Sigmoid colon (tissue), 7 donors: ENCODE measurements around the gene UBE2Q2. TPM values are rescaled to one million over a fixed set of nuclear protein-coding genes. Genes with fewer than 3 reads are reported as not detected.

Source experiments
- DNase-seq: peaks from one replicate; pipeline ENCODE4 v3.0.0-alpha.2; 2019
- H3K27ac ChIP-seq, 4 donors: fragments of 200-600 bp; sonication (generic); one replicate each; pipeline ENCODE4 v1.5.1; 2016 to 2019; ENCODE audit warnings: mild to moderate bottlenecking in 1 of 4
- H3K27me3 ChIP-seq, 3 donors: fragments of 200-600 bp; sonication (generic); one replicate each; pipeline ENCODE4 v1.5.1; 2019; ENCODE audit warnings: mild to moderate bottlenecking in 1 of 3
- H3K36me3 ChIP-seq, 4 donors: fragments of 200-600 bp; sonication (generic); one replicate each; pipeline ENCODE4 v1.5.1; 2016 to 2019
- H3K4me1 ChIP-seq, 4 donors: fragments of 200-600 bp; sonication (generic); one replicate each; pipeline ENCODE4 v1.5.1; 2017 to 2019
- H3K4me3 ChIP-seq, 4 donors: fragments of 200-600 bp; sonication (generic); one replicate each; pipeline ENCODE4 v1.5.1; 2017 to 2019; ENCODE audit warnings: mild to moderate bottlenecking in 2 of 4, moderate library complexity in 1 of 4
- H3K9me3 ChIP-seq, 4 donors: fragments of 200-600 bp in 3 of 4; sonication (generic) in 3 of 4; one replicate each; pipeline versions ENCODE4 v1.5.1 to v1.6.1; 2013 to 2019
- EP300 ChIP-seq, 4 donors: sonication (generic); formaldehyde crosslinking; IDR thresholded peaks; one replicate each; pipeline ENCODE4 v1.6.1; 2017; ENCODE audit warnings: antibody characterized with exemption in 4 of 4
- POLR2A ChIP-seq, 2 donors: fragments of 450-650 bp; IDR thresholded peaks; one replicate each; pipeline ENCODE4 v1.6.1; 2016; ENCODE audit warnings: antibody characterized with exemption in 2 of 2, mild to moderate bottlenecking in 2 of 2, moderate library complexity in 2 of 2
- POLR2AphosphoS5 ChIP-seq, 4 donors: sonication (generic); formaldehyde crosslinking; IDR thresholded peaks; one replicate each; pipeline ENCODE4 v1.6.1; 2017; ENCODE audit warnings: antibody characterized with exemption in 4 of 4
- WGBS, 2 donors: extraction: QIAGEN DNeasy Blood & Tissue Kit; methylation state at CpG; one replicate each; pipeline ENCODE4 v1.1.7; 2013; 5-methylcytosine and 5-hydroxymethylcytosine counted together
- intact Hi-C: fragments of 100-400 bp; cut with DNase I; formaldehyde crosslinking; loops from one replicate; pipeline ENCODE4 v1.15.1; 2023
- polyA plus RNA-seq, 3 donors: library from polyadenylated mRNA; stranded (reverse); fragments of 200-250 nt; gene quantifications; one replicate each; pipeline ENCODE4 v1.2.3, GENCODE V29; 2013
- total RNA-seq, 4 donors: library from RNA; depleted of rRNA; stranded (reverse); fragments of >200 nt; gene quantifications; one replicate each; pipeline ENCODE4 v1.1.0, GENCODE V29; 2016
- TF ChIP-seq, protein P1 (sequence below), 4 experiments: fragments of 450-650 bp in 3 of 4; fragments of 200-600 bp in 1 of 4; IDR thresholded peaks; one replicate each; pipeline ENCODE4 v1.5.1; 2016 to 2019; ENCODE audit warnings: antibody characterized with exemption in 4 of 4, mild to moderate bottlenecking in 3 of 4, moderate library complexity in 2 of 4
- donor health status: healthy with polysubstance abuse.
- donor health status: Bipolar disorder and iron deficiency.
- donor health status: healthy.

The UBE2Q2 gene
- total and polyA plus RNA-seq, 7 donors, result 16.9 to 101 (median 69.5) TPM

DNA sequence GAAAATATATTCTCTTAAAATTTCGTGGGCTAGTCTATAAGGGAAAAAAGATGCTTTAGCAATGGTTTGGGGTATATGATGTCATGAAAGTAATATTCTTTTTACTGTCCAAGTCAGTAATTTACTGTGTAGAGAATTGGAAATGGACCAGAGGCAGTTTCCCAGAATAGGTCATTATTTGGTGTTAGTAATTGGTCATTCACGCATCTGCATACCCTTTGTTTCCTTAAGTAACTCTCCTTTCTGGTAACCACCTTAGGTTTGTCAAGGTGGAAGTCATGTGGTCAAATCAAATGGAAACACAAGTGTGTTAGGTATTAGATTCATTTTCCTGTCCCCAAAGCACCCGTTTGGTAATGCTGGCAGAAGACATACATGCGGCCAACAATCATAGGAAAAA is 84.4 kb downstream of the UBE2Q2 start:
- H3K27me3 ChIP-seq, result no peaks in the 10 kb centered on the region
- H3K4me3 ChIP-seq, result no peak overlapping the region
- 79 to 94% methylated on average over 4 of the region's 4 CpGs for whole genome bisulfite sequencing, 2 donors
- no peaks in the 10 kb centered on the region for H3K9me3 ChIP-seq
- H3K4me1 ChIP-seq, result peaks cover 0 to 27% (median 16%) of the 10 kb centered on the region in 4 donors
- TF ChIP-seq EP300 (IDR thresholded peaks at IDR 0.05), result no peak
- TF ChIP-seq, protein P1, sequence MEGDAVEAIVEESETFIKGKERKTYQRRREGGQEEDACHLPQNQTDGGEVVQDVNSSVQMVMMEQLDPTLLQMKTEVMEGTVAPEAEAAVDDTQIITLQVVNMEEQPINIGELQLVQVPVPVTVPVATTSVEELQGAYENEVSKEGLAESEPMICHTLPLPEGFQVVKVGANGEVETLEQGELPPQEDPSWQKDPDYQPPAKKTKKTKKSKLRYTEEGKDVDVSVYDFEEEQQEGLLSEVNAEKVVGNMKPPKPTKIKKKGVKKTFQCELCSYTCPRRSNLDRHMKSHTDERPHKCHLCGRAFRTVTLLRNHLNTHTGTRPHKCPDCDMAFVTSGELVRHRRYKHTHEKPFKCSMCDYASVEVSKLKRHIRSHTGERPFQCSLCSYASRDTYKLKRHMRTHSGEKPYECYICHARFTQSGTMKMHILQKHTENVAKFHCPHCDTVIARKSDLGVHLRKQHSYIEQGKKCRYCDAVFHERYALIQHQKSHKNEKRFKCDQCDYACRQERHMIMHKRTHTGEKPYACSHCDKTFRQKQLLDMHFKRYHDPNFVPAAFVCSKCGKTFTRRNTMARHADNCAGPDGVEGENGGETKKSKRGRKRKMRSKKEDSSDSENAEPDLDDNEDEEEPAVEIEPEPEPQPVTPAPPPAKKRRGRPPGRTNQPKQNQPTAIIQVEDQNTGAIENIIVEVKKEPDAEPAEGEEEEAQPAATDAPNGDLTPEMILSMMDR (IDR thresholded peaks at IDR 0.05), result no peak
- H3K27ac ChIP-seq, result no peak overlapping the region
- DNase-seq, result no peak
- H3K36me3 ChIP-seq, result peaks cover 0 to 26% (median under 1%) of the 10 kb centered on the region in 4 donors
- intact Hi-C loops, result no loop called here

DNA sequence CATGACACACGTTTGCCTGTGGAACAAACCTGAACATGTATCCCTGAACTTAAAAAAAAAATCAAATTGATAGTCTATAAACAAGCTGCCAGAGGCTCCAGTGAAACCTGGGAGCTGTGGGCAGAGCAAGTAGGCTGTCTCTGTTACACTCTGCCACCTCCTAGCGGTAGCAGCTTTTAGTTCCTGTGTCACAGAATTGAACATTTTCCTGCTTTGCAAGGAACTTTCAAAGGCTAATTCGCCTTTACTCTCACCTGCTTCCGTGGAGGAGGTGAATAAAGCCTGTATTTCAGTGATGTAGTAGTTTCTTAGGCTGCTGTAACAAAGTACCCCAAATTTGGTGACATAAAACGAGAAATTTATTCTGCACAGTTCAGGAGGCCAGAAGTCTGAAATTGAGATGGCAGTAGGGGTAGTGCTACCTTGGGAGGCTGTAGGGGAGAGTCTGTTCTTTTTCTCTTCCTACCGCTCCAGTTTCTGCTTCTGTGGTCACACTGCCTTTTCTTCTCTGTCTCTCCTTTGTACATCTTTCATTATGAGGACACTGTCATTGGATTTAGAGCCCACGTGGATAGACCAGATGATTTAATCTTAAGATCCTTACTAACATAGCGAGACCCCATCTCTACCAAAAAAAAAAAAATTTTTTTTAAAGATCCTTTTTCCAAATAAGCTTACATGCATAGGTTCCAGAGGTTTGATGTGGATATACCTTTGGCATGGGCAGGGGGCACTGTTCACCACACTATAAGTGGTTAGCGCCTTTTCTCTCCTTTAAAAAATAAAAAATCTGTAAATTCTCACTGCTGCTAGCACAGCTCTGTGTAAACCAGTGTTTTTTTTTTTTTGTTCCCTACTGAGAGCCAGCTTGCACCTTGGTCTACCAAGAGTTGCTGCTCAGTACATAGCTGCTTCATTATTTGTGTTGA is 85.7 kb downstream of the UBE2Q2 start:
- Histone ChIP-seq H3K4me3 (no peak overlapping the region), H3K36me3 (peaks cover 0 to 39% (median 4%) of the 10 kb centered on the region in 4 donors), H3K27me3 (no peaks in the 10 kb centered on the region), H3K27ac (no peak overlapping the region), H3K9me3 (no peaks in the 10 kb centered on the region), H3K4me1 (peaks cover 0 to 24% (median 14%) of the 10 kb centered on the region in 4 donors)
- TF ChIP-seq EP300 (IDR thresholded peaks at IDR 0.05), result no peak
- TF ChIP-seq POLR2A (IDR thresholded peaks at IDR 0.05), result no peak
- TF ChIP-seq, protein P1 (IDR thresholded peaks at IDR 0.05), result no peak
- TF ChIP-seq POLR2AphosphoS5 (IDR thresholded peaks at IDR 0.05), result no peak
- 70 to 77% methylated on average over 9 of the region's 9 CpGs for WGBS, 2 donors
- intact Hi-C loops, result no loop called here
- DNase-seq, result no peak

DNA sequence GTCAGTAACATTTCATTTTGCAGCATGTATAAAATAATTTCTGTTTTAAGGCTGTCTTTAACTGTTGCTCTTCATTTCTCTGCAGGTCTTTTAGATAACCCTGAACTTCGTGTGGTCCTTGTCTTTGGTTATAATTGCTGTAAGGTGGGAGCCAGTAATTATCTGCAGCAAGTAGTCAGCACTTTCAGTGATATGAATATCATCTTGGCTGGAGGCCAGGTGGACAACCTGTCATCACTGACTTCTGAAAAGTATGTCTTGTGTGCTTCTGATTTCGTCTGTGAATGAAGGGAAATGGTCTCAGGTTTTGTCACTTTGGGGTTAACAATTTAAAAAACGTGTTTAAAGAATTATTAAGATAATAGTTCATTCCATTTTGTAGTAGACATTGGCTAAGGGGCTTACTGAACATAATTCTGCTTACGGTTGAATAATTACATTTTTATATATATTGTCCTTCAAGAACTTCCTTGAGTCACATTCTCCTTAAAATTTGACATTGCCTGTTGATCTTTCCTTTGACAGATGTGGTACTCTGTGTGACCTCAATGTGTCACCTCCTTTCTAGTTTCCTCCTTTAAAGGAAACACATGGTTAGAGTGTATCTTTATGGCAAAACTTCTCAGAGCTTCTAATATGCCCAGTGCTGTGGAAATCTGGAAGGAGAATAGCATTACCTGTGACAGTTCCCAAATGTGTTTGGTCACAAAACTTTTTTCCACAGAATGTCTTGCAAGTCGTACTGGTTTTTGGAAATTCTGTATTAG is 86.7 kb downstream of the UBE2Q2 start:
- WGBS, 2 donors, result 68 to 72% methylated on average over 5 of the region's 5 CpGs
- Histone ChIP-seq H3K4me1 (peaks cover 0 to 16% (median 11%) of the 10 kb centered on the region in 4 donors), H3K27me3 (no peaks in the 10 kb centered on the region), H3K9me3 (no peaks in the 10 kb centered on the region), H3K36me3 (peaks cover 0 to 50% (median 6%) of the 10 kb centered on the region in 4 donors), H3K27ac (no peak overlapping the region), H3K4me3 (no peak overlapping the region)
- intact Hi-C loops, result no loop called here
- DNase-seq, result no peak
- TF ChIP-seq POLR2A (IDR thresholded peaks at IDR 0.05) (no peak), POLR2AphosphoS5 (IDR thresholded peaks at IDR 0.05) (no peak)

DNA sequence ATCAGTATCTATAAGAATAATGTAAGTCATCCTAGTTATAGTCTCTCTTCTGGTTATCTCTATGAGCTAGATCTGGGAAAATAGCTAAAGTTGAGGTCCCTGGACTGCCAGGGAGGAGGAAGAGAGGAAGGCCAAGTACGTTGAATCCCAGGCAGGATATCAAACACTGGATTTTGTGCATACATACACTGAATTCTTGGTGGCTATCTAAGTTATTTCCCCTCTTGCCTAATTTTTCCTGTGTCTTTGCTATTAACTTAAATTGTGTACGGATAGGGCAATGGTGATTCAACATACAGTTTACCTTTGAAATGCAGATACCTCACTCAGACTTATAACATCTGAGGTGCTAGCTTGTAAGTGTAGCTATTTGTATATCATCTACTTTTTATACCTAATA is 87.6 kb downstream of the UBE2Q2 start:
- H3K27ac ChIP-seq, result no peak overlapping the region
- peaks cover 0 to 9% (median 7%) of the 10 kb centered on the region in 4 donors for H3K4me1 ChIP-seq
- 91 to 95% methylated on average over 2 of the region's 2 CpGs for WGBS, 2 donors
- H3K36me3 ChIP-seq, result peaks cover 0 to 58% (median 6%) of the 10 kb centered on the region in 4 donors
- H3K27me3 ChIP-seq, result no peaks in the 10 kb centered on the region
- no peaks in the 10 kb centered on the region for H3K9me3 ChIP-seq
- intact Hi-C loops, result no loop called here
- DNase-seq, result no peak
- no peak overlapping the region for H3K4me3 ChIP-seq
- TF ChIP-seq, protein P1 (IDR thresholded peaks at IDR 0.05), result no peak
- TF ChIP-seq POLR2AphosphoS5 (IDR thresholded peaks at IDR 0.05) (no peak), POLR2A (IDR thresholded peaks at IDR 0.05) (no peak), EP300 (IDR thresholded peaks at IDR 0.05) (no peak)

DNA sequence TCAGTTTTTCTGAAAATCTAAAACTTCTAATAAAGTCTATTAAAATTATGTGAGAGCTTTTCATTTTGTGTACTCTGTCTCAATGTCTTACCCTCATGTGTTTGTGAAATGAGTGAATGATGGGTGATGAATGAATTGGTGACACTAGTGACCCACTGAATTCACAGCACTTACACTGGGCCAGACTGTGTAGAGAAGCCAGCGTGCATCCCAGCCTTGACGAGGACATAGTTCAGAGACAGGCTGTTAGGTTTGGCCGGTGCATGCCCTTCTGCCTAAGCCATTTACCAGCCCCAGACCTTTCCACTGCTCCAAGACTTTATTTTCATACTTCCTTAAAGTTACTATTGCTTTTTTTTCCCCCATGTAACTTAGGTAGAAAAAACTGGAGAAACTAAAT is 99.2 kb downstream of the UBE2Q2 start:
- Histone ChIP-seq H3K9me3 (no peaks in the 10 kb centered on the region), H3K4me1 (no peaks in the 10 kb centered on the region), H3K4me3 (no peak overlapping the region), H3K27me3 (no peaks in the 10 kb centered on the region), H3K36me3 (no peaks in the 10 kb centered on the region), H3K27ac (no peak overlapping the region)
- TF ChIP-seq EP300 (IDR thresholded peaks at IDR 0.05) (no peak), POLR2A (IDR thresholded peaks at IDR 0.05) (no peak), POLR2AphosphoS5 (IDR thresholded peaks at IDR 0.05) (no peak)
- TF ChIP-seq, protein P1 (IDR thresholded peaks at IDR 0.05), result no peak
- WGBS, 2 donors, result 38 to 74% methylated on average over 3 of the region's 3 CpGs
- DNase-seq, result no peak
- intact Hi-C loops, result no loop called here
